Aorta (tissue), 5 donors: Measurements from ENCODE around the gene REG4. TPM values are rescaled to one million over a fixed set of nuclear protein-coding genes. Genes with fewer than 3 reads are reported as not detected.
A peak's percentile ranks its signal among the peaks of the same experiment; 100 is the strongest.

Source experiments
- ATAC-seq: fragments of 200-7000 bp; cut with Tn5 transposase; one replicate; pipeline ENCODE4 v1.9.1; 2022; ENCODE audit warnings: moderate library complexity; ENCODE audit not compliant: low FRiP score
- DNase-seq, 2 donors: peaks; one replicate each; pipeline ENCODE4 v3.0.0-alpha.2; 2020
- H3K27ac ChIP-seq, 2 donors: one replicate each; pipeline ENCODE4 v1.5.1; 2013; ENCODE audit warnings: low read length in 2 of 2, mild to moderate bottlenecking in 2 of 2, moderate library complexity in 2 of 2, control low read depth in 1 of 2, inconsistent platforms in 1 of 2, low read depth in 1 of 2
- H3K27me3 ChIP-seq, 2 donors: one replicate each; pipeline ENCODE4 v1.6.1; 2013; ENCODE audit warnings: control low read depth in 1 of 2, low read length in 1 of 2, mild to moderate bottlenecking in 1 of 2, moderate library complexity in 1 of 2; ENCODE audit not compliant: insufficient read depth in 2 of 2, control insufficient read depth in 1 of 2
- H3K36me3 ChIP-seq, 2 donors: one replicate each; pipeline ENCODE4 v1.6.1; 2013; ENCODE audit warnings: control low read depth in 1 of 2, low read length in 1 of 2, mild to moderate bottlenecking in 1 of 2; ENCODE audit not compliant: insufficient read depth in 2 of 2, control insufficient read depth in 1 of 2
- H3K4me1 ChIP-seq, 2 donors: one replicate each; pipeline ENCODE4 v1.6.1; 2013; ENCODE audit warnings: low read length in 2 of 2, control low read depth in 1 of 2, mild to moderate bottlenecking in 1 of 2, moderate library complexity in 1 of 2; ENCODE audit not compliant: insufficient read depth in 2 of 2, control insufficient read depth in 1 of 2
- H3K4me3 ChIP-seq, 2 donors: one replicate each; pipeline ENCODE4 v1.5.1; 2013; ENCODE audit warnings: low read length in 2 of 2, control low read depth in 1 of 2, mild to moderate bottlenecking in 1 of 2
- H3K9me3 ChIP-seq: one replicate; pipeline ENCODE4 v1.6.1; 2013; ENCODE audit warnings: mild to moderate bottlenecking, low read length; ENCODE audit not compliant: control insufficient read depth
- WGBS, 2 donors: extraction: QIAGEN DNeasy Blood & Tissue Kit; methylation state at CpG; one replicate each; pipeline ENCODE4 v1.1.7; 2013; 5-methylcytosine and 5-hydroxymethylcytosine counted together
- intact Hi-C, 2 donors: fragments of 100-400 bp; cut with DNase I; formaldehyde crosslinking; loops; one replicate each; pipeline versions ENCODE4 v1.14.2 to v1.15.0; 2022
- polyA plus RNA-seq, 2 donors: library from polyadenylated mRNA; stranded (reverse); fragments of 200-250 nt; gene quantifications; one replicate each; pipeline ENCODE4 v1.2.3, GENCODE V29; 2013
- total RNA-seq, 2 donors: library from RNA; stranded (reverse); fragmentation: NEBNext Ultra II Directional; extraction: Animal tissue kit (Norgen Biotek cat#: 25700); gene quantifications; one replicate each; pipeline ENCODE4 v1.2.1, GENCODE V29; 2021
- donor health status: healthy with polysubstance abuse.
- donor health status: Bipolar disorder and iron deficiency.
- donor health status: DM: no; HTN: no; CAD: no.
- donor health status: DM: no; HTN: no; CAD: no.
- donor health status: DM: yes; HTN: yes; CAD: no.

The REG4 gene
- total and polyA plus RNA-seq, 4 donors, result 20.7 TPM; not detected in 3

GRCh38 chr1:119781434-119782210 lies 29.6 kb downstream of the REG4 start:
- H3K27me3 ChIP-seq, result no peaks in the 10 kb centered on the region
- WGBS, 2 donors, result 84 to 86% methylated on average over 11 of the region's 11 CpGs

GRCh38 chr1:119779869-119780356 lies 31.3 kb downstream of the REG4 start:
- DNase-seq (no peak), ATAC-seq (peak; percentile 51)
- intact Hi-C loops, result no loop called here
- 7 to 9% methylated on average over 5 of the region's 5 CpGs for WGBS, 2 donors
- Histone ChIP-seq H3K9me3 (no peaks in the 10 kb centered on the region), H3K4me1 (no peaks in the 10 kb centered on the region), H3K36me3 (no peaks in the 10 kb centered on the region), H3K4me3 (no peak overlapping the region), H3K27ac (no peak overlapping the region), H3K27me3 (no peaks in the 10 kb centered on the region)

More at GRCh38 chr1:119781434-119782210, 29.6 kb downstream of the REG4 start:
- ATAC-seq (no peak), DNase-seq (no peak)
- no peak overlapping the region for H3K4me3 ChIP-seq
- H3K27ac ChIP-seq, result no peak overlapping the region
- no peaks in the 10 kb centered on the region for H3K9me3 ChIP-seq
- H3K36me3 ChIP-seq, result no peaks in the 10 kb centered on the region
- intact Hi-C loops, result no loop called here
- no peaks in the 10 kb centered on the region for H3K4me1 ChIP-seq

- intact Hi-C loops, result no loop called here
- 90 to 91% methylated on average over 13 of the region's 13 CpGs for WGBS, 2 donors
- H3K4me1 ChIP-seq, result no peaks in the 10 kb centered on the region
- DNase-seq (no peak), ATAC-seq (no peak)
- H3K9me3 ChIP-seq, result no peaks in the 10 kb centered on the region
- no peaks in the 10 kb centered on the region for H3K36me3 ChIP-seq
- no peak overlapping the region for H3K4me3 ChIP-seq
- H3K27ac ChIP-seq, result no peak overlapping the region
- no peaks in the 10 kb centered on the region for H3K27me3 ChIP-seq
Observed at GRCh38 chr1:119778886-119779560, 32.2 kb downstream of the REG4 start.

GRCh38 chr1:119778359-119778758 lies 32.9 kb downstream of the REG4 start:
- no peak overlapping the region for H3K27ac ChIP-seq
- 91 to 93% methylated on average over 6 of the region's 6 CpGs for WGBS, 2 donors
- intact Hi-C loops, result no loop called here
- H3K4me1 ChIP-seq, result no peaks in the 10 kb centered on the region
- H3K36me3 ChIP-seq, result no peaks in the 10 kb centered on the region
- no peaks in the 10 kb centered on the region for H3K9me3 ChIP-seq
- no peaks in the 10 kb centered on the region for H3K27me3 ChIP-seq
- ATAC-seq (no peak), DNase-seq (no peak)
- H3K4me3 ChIP-seq, result no peak overlapping the region

GRCh38 chr1:119774746-119775490 lies 36.3 kb downstream of the REG4 start:
- no peak overlapping the region for H3K4me3 ChIP-seq
- no peaks in the 10 kb centered on the region for H3K36me3 ChIP-seq
- H3K27me3 ChIP-seq, result no peaks in the 10 kb centered on the region
- no peak for ATAC-seq
- no peaks in the 10 kb centered on the region for H3K4me1 ChIP-seq
- WGBS, 2 donors, result 85 to 86% methylated on average over 7 of the region's 7 CpGs
- H3K27ac ChIP-seq, result no peak overlapping the region
- DNase-seq, result no peak
- no peaks in the 10 kb centered on the region for H3K9me3 ChIP-seq
- intact Hi-C loops, result no loop called here

- H3K36me3 ChIP-seq, result no peaks in the 10 kb centered on the region
- intact Hi-C loops, result no loop called here
- H3K4me1 ChIP-seq, result no peaks in the 10 kb centered on the region
- no peaks in the 10 kb centered on the region for H3K27me3 ChIP-seq
- DNase-seq (no peak), ATAC-seq (no peak)
- H3K9me3 ChIP-seq, result no peaks in the 10 kb centered on the region
- H3K4me3 ChIP-seq, result no peak overlapping the region
- 88 to 94% methylated on average over 3 of the region's 3 CpGs for WGBS, 2 donors
- no peak overlapping the region for H3K27ac ChIP-seq
Observed at GRCh38 chr1:119773711-119774241, 37.5 kb downstream of the REG4 start.

GRCh38 chr1:119772298-119772697 lies 39.0 kb downstream of the REG4 start:
- Histone ChIP-seq H3K36me3 (no peaks in the 10 kb centered on the region), H3K27me3 (no peaks in the 10 kb centered on the region), H3K9me3 (no peaks in the 10 kb centered on the region), H3K4me1 (no peaks in the 10 kb centered on the region), H3K4me3 (no peak overlapping the region), H3K27ac (no peak overlapping the region)
- ATAC-seq (no peak), DNase-seq (no peak)
- 96 to 97% methylated on average over 2 of the region's 2 CpGs for WGBS, 2 donors
- intact Hi-C loops, result no loop called here

GRCh38 chr1:119771770-119772169 lies 39.5 kb downstream of the REG4 start:
- ATAC-seq, result no peak
- Histone ChIP-seq H3K4me3 (no peak overlapping the region), H3K4me1 (no peaks in the 10 kb centered on the region), H3K27ac (no peak overlapping the region), H3K36me3 (no peaks in the 10 kb centered on the region), H3K27me3 (no peaks in the 10 kb centered on the region), H3K9me3 (no peaks in the 10 kb centered on the region)
- intact Hi-C loops, result no loop called here
- 71 to 75% methylated on average over 3 of the region's 3 CpGs for WGBS, 2 donors
- DNase-seq, result no peak
